Stimulated activated CD4-positive, alpha-beta T cell treated with anti-CD3 and anti-CD28 coated beads, Interleukin-15, amount 100 ng/mL, for 1 hour (primary cell): ENCODE data around the gene SLC44A3.

ENCODE experiments used
- DNase-seq, 2 donors: peaks; one replicate each; pipeline ENCODE4 v3.0.0-alpha.2; 2020; ENCODE audit warnings: low read depth in 1 of 2, low spot score in 1 of 2

The SLC44A3 gene

GRCh38 chr1:94872771-94873495 is 52.8 kb downstream of the SLC44A3 start:
- DNase-seq: no peak

GRCh38 chr1:94873520-94874351 is 53.6 kb downstream of the SLC44A3 start:
- no peak for DNase-seq

- DNase-seq: no peak
Measured at GRCh38 chr1:94874423-94874822, 54.3 kb downstream of the SLC44A3 start.

- DNase-seq: no peak
Measured at GRCh38 chr1:94875794-94876193, 55.6 kb downstream of the SLC44A3 start.

- DNase-seq: no peak
Measured at GRCh38 chr1:94876362-94876761, 56.2 kb downstream of the SLC44A3 start.

- DNase-seq: no peak
Measured at GRCh38 chr1:94878329-94878728, 58.2 kb downstream of the SLC44A3 start.

GRCh38 chr1:94883691-94884090 is 63.5 kb downstream of the SLC44A3 start:
- DNase-seq: no peak

- DNase-seq: no peak
Measured at GRCh38 chr1:94884106-94884505, 63.9 kb downstream of the SLC44A3 start.

GRCh38 chr1:94884507-94884906 is 64.3 kb downstream of the SLC44A3 start:
- no peak for DNase-seq

GRCh38 chr1:94886361-94886760 is 66.2 kb downstream of the SLC44A3 start:
- DNase-seq: no peak

- no peak for DNase-seq
Measured at GRCh38 chr1:94887106-94887505, 66.9 kb downstream of the SLC44A3 start.

- DNase-seq: no peak
Measured at GRCh38 chr1:94887603-94888171, 67.5 kb downstream of the SLC44A3 start.

GRCh38 chr1:94888201-94888600 is 68.0 kb downstream of the SLC44A3 start:
- DNase-seq: no peak

GRCh38 chr1:94892604-94893254 is 72.6 kb downstream of the SLC44A3 start:
- no peak for DNase-seq

- DNase-seq: no peak
Measured at GRCh38 chr1:94894630-94895029, 74.5 kb downstream of the SLC44A3 start.

GRCh38 chr1:94895518-94895917 is 75.4 kb downstream of the SLC44A3 start:
- DNase-seq: no peak

- no peak for DNase-seq
Measured at GRCh38 chr1:94898491-94899385, 78.6 kb downstream of the SLC44A3 start.

- no peak for DNase-seq
Measured at GRCh38 chr1:94899756-94900155, 79.6 kb downstream of the SLC44A3 start.

- DNase-seq: no peak
Measured at GRCh38 chr1:94901841-94902240, 81.7 kb downstream of the SLC44A3 start.

- DNase-seq: no peak
Measured at GRCh38 chr1:94903280-94904009, 83.3 kb downstream of the SLC44A3 start.
